T-helper 2 cell treated with Interferon-gamma antibody and Interleukin-4, amounts not matched to agents 5 μg/mL and 100 μg/mL, for 36 hours (primary cell): ENCODE measurements around the gene TAF5L.

Experiments
- DNase-seq: peaks from one replicate; pipeline ENCODE4 v3.0.0; 2021; ENCODE audit warnings: low spot score
- H3K27ac Mint-ChIP-seq: one replicate; pipeline ENCODE4 v1.8.0; 2021; ENCODE audit warnings: mild to moderate bottlenecking, mixed read lengths
- H3K27me3 Mint-ChIP-seq: one replicate; pipeline ENCODE4 v1.8.0; 2021; ENCODE audit warnings: low read depth, mixed read lengths
- H3K36me3 Mint-ChIP-seq: one replicate; pipeline ENCODE4 v1.8.0; 2021; ENCODE audit warnings: low read depth, mixed read lengths
- H3K4me1 Mint-ChIP-seq: one replicate; pipeline ENCODE4 v1.8.0; 2021; ENCODE audit warnings: low read depth, mixed read lengths
- H3K4me3 Mint-ChIP-seq: one replicate; pipeline ENCODE4 v1.8.0; 2022; ENCODE audit warnings: mild to moderate bottlenecking, moderate library complexity, mixed read lengths
- H3K9me3 Mint-ChIP-seq: one replicate; pipeline ENCODE4 v1.8.0; 2021; ENCODE audit warnings: mixed read lengths

The TAF5L gene

DNA sequence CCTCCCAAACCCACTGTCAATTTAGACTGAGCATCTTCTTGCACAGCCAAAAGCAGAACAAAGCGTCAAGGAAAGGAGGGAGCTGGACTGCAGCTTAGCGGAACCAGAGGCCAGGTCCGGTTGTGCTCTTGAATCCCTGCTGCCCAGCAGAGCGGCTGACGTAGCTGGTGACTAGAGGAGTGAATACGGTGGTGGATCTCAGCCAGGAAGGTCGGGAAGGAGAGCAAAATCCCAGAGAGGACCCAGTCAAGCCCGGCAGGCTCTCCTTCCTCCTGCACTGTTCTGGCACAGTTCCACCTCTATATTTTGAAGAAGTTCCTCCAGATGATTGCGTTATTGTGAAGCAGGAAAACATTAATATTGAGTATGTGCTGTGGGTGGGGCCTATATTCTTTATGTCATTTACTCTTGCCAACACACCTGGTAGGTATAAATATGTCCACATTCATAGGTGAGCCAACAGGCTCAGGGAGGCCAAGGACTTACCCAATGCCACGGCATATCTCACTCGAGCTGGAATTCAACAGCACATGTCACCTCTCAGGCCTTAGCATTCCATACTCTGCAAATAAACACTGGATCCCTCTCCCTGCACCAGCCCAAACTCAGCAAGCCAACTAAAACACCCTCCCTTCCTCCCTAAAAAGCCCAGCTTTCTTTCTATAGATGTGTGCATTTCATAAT, 43.8 kb downstream of the TAF5L start:
- no peak for DNase-seq
- Mint-ChIP-seq H3K27me3 (peaks cover 15% of the 10 kb centered on the region), H3K36me3 (no peaks in the 10 kb centered on the region), H3K9me3 (no peaks in the 10 kb centered on the region), H3K27ac (no peak overlapping the region), H3K4me1 (no peaks in the 10 kb centered on the region), H3K4me3 (no peak overlapping the region)

DNA sequence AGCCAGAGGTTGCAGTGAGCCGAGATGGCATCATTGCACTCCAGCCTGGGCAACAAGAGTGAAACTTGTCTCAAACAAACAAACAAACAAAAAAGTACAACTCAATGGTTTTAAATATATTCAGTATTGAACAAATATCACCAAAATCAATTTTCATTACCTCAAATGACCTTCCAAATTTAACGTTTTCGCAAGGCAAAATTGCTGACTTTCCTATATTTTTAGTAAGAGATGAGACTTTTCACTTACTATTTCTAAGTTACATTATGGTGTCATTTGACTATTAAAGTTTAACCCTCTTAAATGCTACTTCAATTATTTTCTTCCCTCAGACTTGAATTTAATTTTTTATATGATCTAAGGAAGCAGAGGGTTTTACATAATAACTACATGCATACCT, 44.4 kb downstream of the TAF5L start:
- Mint-ChIP-seq H3K4me3 (no peak overlapping the region), H3K9me3 (no peaks in the 10 kb centered on the region), H3K4me1 (no peaks in the 10 kb centered on the region), H3K27ac (no peak overlapping the region), H3K27me3 (peaks cover 15% of the 10 kb centered on the region), H3K36me3 (no peaks in the 10 kb centered on the region)
- DNase-seq, result no peak

- H3K9me3 Mint-ChIP-seq, result no peaks in the 10 kb centered on the region
- H3K27me3 Mint-ChIP-seq, result peaks cover 15% of the 10 kb centered on the region
- no peak overlapping the region for H3K27ac Mint-ChIP-seq
- no peak for DNase-seq
- no peaks in the 10 kb centered on the region for H3K36me3 Mint-ChIP-seq
- no peak overlapping the region for H3K4me3 Mint-ChIP-seq
- no peaks in the 10 kb centered on the region for H3K4me1 Mint-ChIP-seq
Observed at GRCh38 chr1:229579059-229579673, 46.8 kb downstream of the TAF5L start.

- Mint-ChIP-seq H3K4me1 (no peaks in the 10 kb centered on the region), H3K9me3 (no peaks in the 10 kb centered on the region), H3K27ac (no peak overlapping the region), H3K27me3 (peaks cover 15% of the 10 kb centered on the region), H3K4me3 (no peak overlapping the region), H3K36me3 (no peaks in the 10 kb centered on the region)
- no peak for DNase-seq
Observed at GRCh38 chr1:229578168-229579058, 47.5 kb downstream of the TAF5L start.

- H3K36me3 Mint-ChIP-seq, result no peaks in the 10 kb centered on the region
- H3K27ac Mint-ChIP-seq, result no peak overlapping the region
- no peak overlapping the region for H3K4me3 Mint-ChIP-seq
- no peaks in the 10 kb centered on the region for H3K9me3 Mint-ChIP-seq
- no peak for DNase-seq
- peaks cover 13% of the 10 kb centered on the region for H3K27me3 Mint-ChIP-seq
- peaks cover 2% of the 10 kb centered on the region for H3K4me1 Mint-ChIP-seq
Observed at GRCh38 chr1:229574679-229575442, 51.1 kb downstream of the TAF5L start.

DNA sequence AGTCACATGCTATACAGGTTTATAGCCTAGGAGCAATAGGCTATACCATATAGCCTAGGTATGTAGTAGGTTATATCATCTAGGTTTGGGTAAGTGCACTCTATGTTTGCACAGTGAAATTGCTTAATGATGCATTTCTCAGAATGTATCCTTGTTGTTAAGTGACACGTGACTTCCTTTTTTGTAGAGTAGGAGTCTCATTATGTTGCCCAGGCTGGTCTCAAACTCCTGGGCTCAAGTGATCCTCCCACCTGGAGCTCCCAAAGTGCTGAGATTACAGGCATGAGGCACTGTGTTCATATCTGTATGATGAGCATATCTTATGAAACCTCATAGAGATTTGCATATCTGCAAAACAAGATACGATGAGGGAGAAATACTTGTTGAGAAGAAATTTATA, 53.6 kb downstream of the TAF5L start:
- no peaks in the 10 kb centered on the region for H3K36me3 Mint-ChIP-seq
- no peak overlapping the region for H3K4me3 Mint-ChIP-seq
- no peaks in the 10 kb centered on the region for H3K27me3 Mint-ChIP-seq
- H3K27ac Mint-ChIP-seq, result no peak overlapping the region
- no peaks in the 10 kb centered on the region for H3K9me3 Mint-ChIP-seq
- peaks cover 2% of the 10 kb centered on the region for H3K4me1 Mint-ChIP-seq
- no peak for DNase-seq

DNA sequence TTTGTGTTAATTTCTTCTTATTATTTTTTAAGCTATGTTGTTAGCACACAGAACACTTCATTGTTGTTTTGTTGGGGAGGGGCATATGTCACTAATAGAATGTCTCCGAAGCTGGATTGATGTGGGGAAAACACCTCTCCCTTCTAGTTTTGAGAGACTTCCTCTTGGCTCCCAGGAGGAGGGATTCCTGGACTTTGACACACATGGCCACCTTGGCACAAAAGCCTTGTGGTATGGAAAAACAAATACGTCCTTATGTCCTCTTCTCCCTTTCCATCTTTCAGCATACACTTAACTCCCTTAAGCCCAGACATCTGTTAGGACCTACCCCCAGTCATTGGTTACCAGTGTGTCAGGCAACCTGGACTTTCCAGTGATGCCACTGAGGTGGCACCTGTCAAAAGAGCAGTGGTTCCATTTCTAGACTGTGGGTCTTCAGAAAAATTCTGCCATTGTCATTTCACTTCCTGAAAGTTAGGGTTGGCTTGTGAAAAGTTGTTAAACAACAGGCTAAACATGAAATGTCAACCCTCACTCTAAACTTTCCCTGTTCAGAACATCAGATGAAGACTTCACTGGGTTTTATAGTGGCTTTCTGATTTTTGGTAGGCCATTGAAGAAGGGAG, 54.9 kb downstream of the TAF5L start:
- no peaks in the 10 kb centered on the region for H3K36me3 Mint-ChIP-seq
- DNase-seq, result no peak
- peaks cover 2% of the 10 kb centered on the region for H3K4me1 Mint-ChIP-seq
- no peak overlapping the region for H3K27ac Mint-ChIP-seq
- H3K9me3 Mint-ChIP-seq, result no peaks in the 10 kb centered on the region
- no peak overlapping the region for H3K4me3 Mint-ChIP-seq
- H3K27me3 Mint-ChIP-seq, result peaks cover 4% of the 10 kb centered on the region

DNA sequence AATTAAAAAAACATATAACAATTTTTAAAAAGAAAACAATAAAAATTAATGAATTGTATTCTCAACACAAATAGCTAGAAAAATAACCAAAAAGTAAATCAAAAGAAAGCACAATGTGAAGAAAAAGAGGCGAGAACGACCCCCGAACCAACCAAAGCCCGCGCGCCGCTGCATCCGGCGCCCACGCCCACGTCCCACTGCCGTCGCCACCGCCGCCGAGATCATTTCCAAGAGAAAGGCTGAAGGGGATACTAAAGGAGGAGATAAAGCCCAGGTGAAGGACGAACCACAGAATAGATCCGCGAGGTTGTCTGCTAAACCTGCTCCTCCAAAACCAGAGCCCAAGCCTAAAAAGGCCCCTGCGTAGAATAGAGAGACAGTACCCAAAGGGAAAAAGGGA, 55.6 kb downstream of the TAF5L start:
- H3K9me3 Mint-ChIP-seq, result no peaks in the 10 kb centered on the region
- H3K4me1 Mint-ChIP-seq, result peaks cover 2% of the 10 kb centered on the region
- no peak overlapping the region for H3K4me3 Mint-ChIP-seq
- H3K36me3 Mint-ChIP-seq, result no peaks in the 10 kb centered on the region
- H3K27me3 Mint-ChIP-seq, result peaks cover 9% of the 10 kb centered on the region
- no peak for DNase-seq
- H3K27ac Mint-ChIP-seq, result no peak overlapping the region

DNA sequence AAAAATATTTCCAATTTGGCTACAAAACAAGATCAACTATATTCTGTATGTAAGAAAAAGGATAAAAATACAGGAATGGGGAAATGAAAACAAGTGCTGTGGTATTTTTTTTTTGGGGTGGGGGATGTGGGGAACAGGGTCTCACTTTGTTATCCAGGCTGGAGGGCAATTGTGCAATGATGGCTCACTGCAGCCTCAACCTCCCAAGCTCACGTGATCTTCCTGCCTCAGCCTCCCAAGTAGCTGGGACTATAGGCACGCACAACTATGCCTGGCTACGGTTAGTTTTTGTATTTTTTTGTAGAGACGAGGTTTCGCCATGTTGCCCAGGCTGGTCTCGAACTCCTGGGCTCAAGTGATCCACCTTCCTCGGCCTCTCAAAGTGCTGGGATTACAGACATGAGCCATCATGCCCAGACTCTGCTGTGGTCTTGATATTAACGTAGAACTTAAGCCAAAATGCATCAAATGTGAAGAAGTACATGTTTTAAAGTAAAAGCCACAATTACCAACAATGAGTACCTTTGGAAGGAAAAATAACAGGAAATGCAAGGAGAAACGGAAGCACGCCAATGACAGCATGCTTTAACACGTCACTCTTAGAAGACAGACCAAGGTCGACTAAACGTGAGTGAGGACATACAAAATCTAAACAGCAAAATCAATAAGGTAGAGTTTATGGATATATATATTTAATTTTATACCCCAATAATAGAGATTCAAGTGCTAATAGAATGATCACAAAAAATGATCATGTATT, 58.6 kb downstream of the TAF5L start:
- H3K4me1 Mint-ChIP-seq, result peaks cover under 1% of the 10 kb centered on the region
- no peaks in the 10 kb centered on the region for H3K9me3 Mint-ChIP-seq
- H3K4me3 Mint-ChIP-seq, result no peak overlapping the region
- DNase-seq, result no peak
- no peak overlapping the region for H3K27ac Mint-ChIP-seq
- no peaks in the 10 kb centered on the region for H3K36me3 Mint-ChIP-seq
- peaks cover 10% of the 10 kb centered on the region for H3K27me3 Mint-ChIP-seq

- Mint-ChIP-seq H3K9me3 (no peaks in the 10 kb centered on the region), H3K4me1 (peaks cover 6% of the 10 kb centered on the region), H3K4me3 (no peak overlapping the region), H3K27ac (no peak overlapping the region), H3K36me3 (no peaks in the 10 kb centered on the region), H3K27me3 (peaks cover 10% of the 10 kb centered on the region)
- DNase-seq, result no peak
Observed at GRCh38 chr1:229563701-229564100, 62.2 kb downstream of the TAF5L start.

GRCh38 chr1:229563241-229563640, 62.7 kb downstream of the TAF5L start:
- Mint-ChIP-seq H3K36me3 (no peaks in the 10 kb centered on the region), H3K27ac (no peak overlapping the region), H3K27me3 (peaks cover 10% of the 10 kb centered on the region), H3K9me3 (no peaks in the 10 kb centered on the region), H3K4me3 (no peak overlapping the region), H3K4me1 (peaks cover 6% of the 10 kb centered on the region)
- no peak for DNase-seq

DNA sequence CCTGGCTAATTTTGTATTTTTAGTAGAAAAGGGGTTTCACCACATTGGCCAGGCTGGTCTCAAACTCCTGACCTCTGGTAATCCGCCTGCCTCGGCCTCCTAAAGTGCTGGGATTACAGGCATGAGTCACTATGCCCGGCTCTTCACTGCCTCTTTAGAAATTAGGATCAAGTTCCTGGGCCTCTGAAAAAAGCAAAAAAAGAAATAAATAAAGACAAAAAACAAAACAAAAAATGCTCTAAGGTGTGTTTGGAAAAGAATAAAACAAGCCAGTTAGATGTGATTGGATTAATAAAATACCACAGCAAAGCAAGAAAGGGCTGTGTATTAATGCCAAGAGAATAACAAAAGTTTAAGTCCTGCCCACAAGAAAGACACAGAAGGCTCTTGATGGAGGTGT, 63.2 kb downstream of the TAF5L start:
- Mint-ChIP-seq H3K4me3 (no peak overlapping the region), H3K36me3 (no peaks in the 10 kb centered on the region)

GRCh38 chr1:229561141-229561540, 64.8 kb downstream of the TAF5L start:
- no peak for DNase-seq

More for the DNA sequence above, 63.2 kb downstream of the TAF5L start:
- no peaks in the 10 kb centered on the region for H3K9me3 Mint-ChIP-seq
- H3K27ac Mint-ChIP-seq, result no peak overlapping the region
- DNase-seq, result no peak
- peaks cover 6% of the 10 kb centered on the region for H3K4me1 Mint-ChIP-seq
- H3K27me3 Mint-ChIP-seq, result peaks cover 10% of the 10 kb centered on the region

More at GRCh38 chr1:229561141-229561540, 64.8 kb downstream of the TAF5L start:
- Mint-ChIP-seq H3K9me3 (no peaks in the 10 kb centered on the region), H3K27me3 (peaks cover 6% of the 10 kb centered on the region), H3K4me1 (peaks cover 19% of the 10 kb centered on the region), H3K27ac (no peak overlapping the region), H3K36me3 (no peaks in the 10 kb centered on the region), H3K4me3 (no peak overlapping the region)
